Gastrocnemius medialis (tissue), 4 donors: ENCODE results near the gene PAK2. TPM values are rescaled to one million over a fixed set of nuclear protein-coding genes. Genes with fewer than 3 reads are reported as not detected.

Experiments used
- ATAC-seq, 2 donors: fragments of 150-250 bp; one replicate each; pipeline ENCODE4 v1.9.1; 2016
- DNase-seq, 2 donors: peaks; one replicate each; pipeline ENCODE4 v3.0.0-alpha.2; 2019
- H3K27ac ChIP-seq, 4 donors: fragments of 200-600 bp; sonication (generic); 1 replicate in 1 of 4; 2 replicates in 3 of 4; pipeline ENCODE4 v1.5.1; 2016 to 2018; ENCODE audit warnings: mild to moderate bottlenecking in 2 of 4, moderate library complexity in 1 of 4
- H3K27me3 ChIP-seq, 3 donors: fragments of 200-600 bp; sonication (generic) in 2 of 3; 1 replicate in 1 of 3; 2 replicates in 2 of 3; pipeline versions ENCODE4 v1.5.1 to v1.6.0; 2016 to 2019; ENCODE audit warnings: mild to moderate bottlenecking in 1 of 3, moderate library complexity in 1 of 3
- H3K36me3 ChIP-seq, 2 donors: fragments of 200-600 bp; sonication (generic) in 1 of 2; one replicate each; pipeline ENCODE4 v1.5.1; 2017 to 2018
- H3K4me1 ChIP-seq, 2 donors: fragments of 200-600 bp; sonication (generic) in 1 of 2; one replicate each; pipeline ENCODE4 v1.5.1; 2016 to 2017; ENCODE audit warnings: mild to moderate bottlenecking in 2 of 2
- H3K4me3 ChIP-seq, 4 donors: fragments of 200-600 bp; sonication (generic) in 3 of 4; 1 replicate in 1 of 4; 2 replicates in 3 of 4; pipeline ENCODE4 v1.5.1; 2016 to 2019; ENCODE audit warnings: mild to moderate bottlenecking in 2 of 4
- H3K9me3 ChIP-seq, 3 donors: fragments of 200-600 bp; sonication (generic) in 2 of 3; 1 replicate in 1 of 3; 2 replicates in 2 of 3; pipeline ENCODE4 v1.5.1; 2016 to 2019
- CTCF ChIP-seq, 5 experiments: fragments of 450-650 bp in 3 of 5; fragments of 200-600 bp in 2 of 5; sonication (generic) in 2 of 5; IDR thresholded peaks in 4 of 5; conservative IDR thresholded peaks in 1 of 5; 1 replicate in 4 of 5; 2 replicates in 1 of 5; pipeline ENCODE4 v1.5.1; 2016 to 2019; ENCODE audit warnings: antibody characterized with exemption in 5 of 5, mild to moderate bottlenecking in 3 of 5, moderate library complexity in 3 of 5
- POLR2A ChIP-seq, 2 donors: fragments of 450-650 bp; IDR thresholded peaks; one replicate each; pipeline ENCODE4 v1.6.1; 2017; ENCODE audit warnings: antibody characterized with exemption in 2 of 2, mild to moderate bottlenecking in 2 of 2, moderate library complexity in 2 of 2
- in situ Hi-C, 4 donors: fragments of 200-750 bp; cut with MboI; loops; one replicate each; pipeline versions ENCODE4 v1.15.0 to v1.8.0; 2017; ENCODE audit warnings: low sequenced_read_pairs in 4 of 4
- intact Hi-C: fragments of 100-400 bp; cut with DNase I; formaldehyde crosslinking; loops from one replicate; pipeline ENCODE4 v1.15.1; 2023; ENCODE audit warnings: low total_unique reads
- total RNA-seq, 4 donors: library from RNA; depleted of rRNA; stranded (reverse); fragments of >200 nt; gene quantifications; one replicate each; pipeline versions ENCODE4 v1.1.0 to v1.2.3, GENCODE V29; 2016

PAK2 gene
- total RNA-seq, 4 donors from 2014 or later: 42.6 to 58.6 (median 50.1) TPM

- no peaks in the 10 kb centered on the region for H3K4me1 ChIP-seq
- H3K27me3 ChIP-seq: no peaks in the 10 kb centered on the region
- TF ChIP-seq POLR2A (IDR thresholded peaks at IDR 0.05) (no peak), CTCF (IDR thresholded peaks at IDR 0.05 in 4 of 5, conservative IDR thresholded peaks at IDR 0.05 in 1 of 5) (no peak)
- no peaks in the 10 kb centered on the region for H3K9me3 ChIP-seq
- H3K36me3 ChIP-seq: peaks cover 0 to 30% of the 10 kb centered on the region in 2 donors
- in situ Hi-C loops (no loop called here), intact Hi-C loops (no loop called here)
- H3K27ac ChIP-seq: no peak overlapping the region
- ATAC-seq: no peak
- H3K4me3 ChIP-seq: no peak overlapping the region
- DNase-seq: no peak
Measured at GRCh38 chr3:196726788-196727675, 12.6 kb upstream of the PAK2 start.

GRCh38 chr3:196735751-196736150 lies 3.9 kb upstream of the PAK2 start:
- H3K9me3 ChIP-seq: no peaks in the 10 kb centered on the region
- DNase-seq (no peak), ATAC-seq (no peak)
- in situ Hi-C loops: loop anchor here in 1 of 4 donors (10.0 kb wide), 1 partner anchor 209 kb away; the partner anchor contains the start of gene NCBP2
- no peak for TF ChIP-seq POLR2A (IDR thresholded peaks at IDR 0.05)
- no peak for TF ChIP-seq CTCF (IDR thresholded peaks at IDR 0.05 in 4 of 5, conservative IDR thresholded peaks at IDR 0.05 in 1 of 5)
- H3K4me1 ChIP-seq: peaks cover 0 to 5% of the 10 kb centered on the region in 2 donors
- H3K27me3 ChIP-seq: no peaks in the 10 kb centered on the region
- H3K4me3 ChIP-seq: no peak overlapping the region
- H3K27ac ChIP-seq: no peak overlapping the region
- no peaks in the 10 kb centered on the region for H3K36me3 ChIP-seq
- intact Hi-C loops: no loop called here

GRCh38 chr3:196736670-196737374 lies 2.8 kb upstream of the PAK2 start:
- no peak overlapping the region for H3K27ac ChIP-seq
- DNase-seq: no peak
- no peaks in the 10 kb centered on the region for H3K27me3 ChIP-seq
- H3K36me3 ChIP-seq: no peaks in the 10 kb centered on the region
- no peaks in the 10 kb centered on the region for H3K9me3 ChIP-seq
- no peak for TF ChIP-seq CTCF (IDR thresholded peaks at IDR 0.05 in 4 of 5, conservative IDR thresholded peaks at IDR 0.05 in 1 of 5)
- no peak for TF ChIP-seq POLR2A (IDR thresholded peaks at IDR 0.05)
- in situ Hi-C loops (loop anchor here in 1 of 4 donors (10.0 kb wide), 1 partner anchor 208 kb away; the partner anchor contains the start of gene NCBP2), intact Hi-C loops (no loop called here)
- ATAC-seq: no peak
- H3K4me3 ChIP-seq: no peak overlapping the region
- peaks cover 10 to 15% of the 10 kb centered on the region in 2 donors for H3K4me1 ChIP-seq

- intact Hi-C loops (no loop called here), in situ Hi-C loops (loop anchor here in 1 of 4 donors (10.0 kb wide), 1 partner anchor 207 kb away; the partner anchor contains the start of gene NCBP2)
- TF ChIP-seq CTCF (IDR thresholded peaks at IDR 0.05 in 4 of 5, conservative IDR thresholded peaks at IDR 0.05 in 1 of 5) (no peak), POLR2A (IDR thresholded peaks at IDR 0.05) (no peak)
- no peak overlapping the region for H3K27ac ChIP-seq
- no peaks in the 10 kb centered on the region for H3K27me3 ChIP-seq
- DNase-seq (no peak), ATAC-seq (no peak)
- no peak overlapping the region for H3K4me3 ChIP-seq
- H3K9me3 ChIP-seq: no peaks in the 10 kb centered on the region
- H3K36me3 ChIP-seq: no peaks in the 10 kb centered on the region
- peaks cover 14 to 20% of the 10 kb centered on the region in 2 donors for H3K4me1 ChIP-seq
Measured at GRCh38 chr3:196737655-196738054, 2.0 kb upstream of the PAK2 start.
